GM19043 (cell line): Measurements from ENCODE around the gene FBXL17.

ENCODE experiments used
- ATAC-seq: cut with Tn5 transposase; IDR thresholded peaks from one replicate; pipeline ENCODE4 v1.9.1; 2021; ENCODE audit warnings: low read depth; ENCODE audit not compliant: unreplicated experiment

FBXL17 gene

DNA sequence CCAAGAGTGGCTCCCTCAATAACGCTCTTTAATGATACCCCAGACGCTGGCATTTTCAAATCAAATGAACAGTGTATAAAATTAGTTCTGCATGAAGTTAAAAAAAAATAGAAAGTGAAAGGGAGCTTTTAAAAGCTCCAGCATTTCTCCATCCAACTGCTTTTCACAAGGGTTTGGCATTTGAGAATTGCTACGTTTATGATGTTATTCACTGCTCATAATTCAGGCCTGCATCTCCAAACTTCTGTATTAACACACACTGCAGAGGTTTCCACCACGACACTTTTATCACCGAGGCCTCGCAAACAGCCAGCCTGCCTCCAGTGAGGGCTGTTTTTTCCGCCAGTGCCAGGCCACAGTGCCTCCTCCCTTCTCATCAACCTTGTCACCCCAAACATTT lies 505.6 kb downstream of the FBXL17 start:
- no peak for ATAC-seq

GRCh38 chr5:107875833-107876232 lies 506.1 kb downstream of the FBXL17 start:
- ATAC-seq = no peak

DNA sequence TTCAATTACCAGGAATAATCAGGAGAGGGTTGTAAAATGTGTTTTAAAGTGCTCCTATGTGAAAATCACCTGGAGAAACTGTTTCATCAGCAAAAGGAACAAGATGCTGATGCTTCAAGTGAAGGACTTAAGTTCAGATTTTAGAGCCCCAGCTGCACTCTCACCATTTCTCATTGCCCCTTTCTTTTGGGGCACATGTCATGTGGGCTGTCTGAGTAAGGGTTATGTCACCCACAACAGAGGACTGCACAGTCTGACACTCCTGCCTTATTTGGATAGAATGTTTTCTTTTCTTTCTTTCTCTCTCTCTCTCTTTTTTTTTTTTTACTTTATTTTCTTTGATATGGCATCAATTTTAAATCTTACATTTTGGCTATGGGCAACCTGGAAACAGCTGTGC lies 507.1 kb downstream of the FBXL17 start:
- no peak for ATAC-seq

GRCh38 chr5:107873877-107874276 lies 508.0 kb downstream of the FBXL17 start:
- ATAC-seq = no peak

- ATAC-seq = no peak
Observed at GRCh38 chr5:107871023-107871422, 510.9 kb downstream of the FBXL17 start.

DNA sequence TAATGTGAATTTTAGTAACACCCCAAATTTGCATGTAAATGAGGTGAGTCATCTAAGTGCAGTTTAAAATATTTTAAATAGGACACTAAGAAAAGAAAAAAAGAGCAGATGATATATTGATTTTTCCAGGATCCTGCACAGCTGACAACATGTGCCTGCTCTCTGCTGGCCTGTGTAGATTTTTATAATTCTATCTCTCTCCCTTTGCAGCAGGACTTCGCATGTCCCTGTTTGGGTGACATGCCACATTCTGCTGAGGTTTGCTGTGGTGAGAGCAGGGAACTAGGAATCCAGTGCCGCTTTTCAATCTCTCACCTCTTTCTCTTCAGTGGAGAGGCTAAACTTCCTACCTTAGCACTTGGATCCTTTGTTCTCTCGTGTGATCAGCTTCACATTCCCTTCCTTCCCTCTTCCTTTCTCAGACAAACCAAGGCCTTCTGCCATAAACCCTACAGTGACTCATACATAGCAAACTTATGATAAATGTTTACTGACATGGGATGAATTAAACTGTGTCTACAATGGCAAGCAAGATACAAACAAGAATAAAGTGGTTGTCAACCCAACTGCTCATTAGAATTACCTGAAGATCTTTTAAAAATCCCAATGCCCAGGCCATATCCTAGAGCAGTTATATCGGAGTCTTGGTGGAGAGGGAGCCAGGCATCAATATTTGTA lies 512.3 kb downstream of the FBXL17 start:
- no peak for ATAC-seq

DNA sequence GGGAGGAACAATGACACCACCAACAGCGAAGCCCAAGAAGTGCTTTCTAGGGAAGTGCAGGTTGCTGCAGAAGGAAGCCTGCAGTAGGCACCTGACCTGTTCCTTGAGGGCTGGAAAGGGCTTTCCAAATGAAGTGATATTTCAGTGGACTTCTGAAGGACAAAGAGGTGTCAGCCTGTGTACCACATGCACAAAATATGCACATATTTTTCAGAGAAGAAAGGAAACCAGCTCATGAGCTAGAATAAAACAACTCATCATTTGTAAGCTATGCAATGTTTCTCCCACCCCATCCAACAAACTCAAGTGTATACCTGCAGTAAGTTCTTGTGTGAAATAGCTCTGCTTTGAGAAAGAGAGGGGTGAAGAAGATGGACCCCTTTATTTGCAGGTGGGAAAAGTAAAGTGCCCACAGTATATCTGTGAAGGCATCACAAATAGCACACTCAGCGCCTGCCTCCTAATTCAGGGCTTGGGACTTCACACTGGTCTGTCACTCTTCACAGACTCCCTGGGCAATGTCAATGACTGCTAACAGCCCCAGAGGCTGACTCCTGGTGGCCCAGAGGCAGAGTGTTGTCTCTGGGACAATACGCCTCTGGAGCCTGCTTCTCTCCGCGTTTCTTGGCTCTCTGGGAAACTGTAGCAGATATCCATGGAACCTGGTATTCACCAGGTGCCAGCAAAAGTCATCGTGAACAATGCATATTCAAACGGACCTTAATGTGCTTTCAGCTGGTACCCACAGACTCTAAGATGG lies 513.1 kb downstream of the FBXL17 start:
- ATAC-seq = no peak

DNA sequence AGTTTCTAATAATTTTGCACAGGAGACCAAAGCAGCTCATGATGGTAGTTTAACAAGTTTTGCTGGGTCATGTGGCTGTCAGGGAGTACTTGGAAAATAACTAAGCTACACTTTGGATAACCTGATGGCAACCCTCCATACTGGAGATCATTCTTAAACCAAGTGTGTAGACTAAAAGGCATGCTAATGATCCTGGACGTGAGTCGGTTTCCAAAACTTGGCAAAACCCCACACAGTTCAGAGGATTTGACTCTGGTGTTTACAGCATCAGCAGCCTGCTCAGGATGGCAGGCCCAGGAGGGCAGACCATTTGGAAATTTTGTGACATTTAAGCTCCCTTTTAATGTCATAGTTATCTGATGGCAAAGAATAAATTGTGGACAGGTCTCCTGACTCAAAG lies 514.6 kb downstream of the FBXL17 start:
- no peak for ATAC-seq

GRCh38 chr5:107864793-107865192 lies 517.1 kb downstream of the FBXL17 start:
- ATAC-seq = no peak

DNA sequence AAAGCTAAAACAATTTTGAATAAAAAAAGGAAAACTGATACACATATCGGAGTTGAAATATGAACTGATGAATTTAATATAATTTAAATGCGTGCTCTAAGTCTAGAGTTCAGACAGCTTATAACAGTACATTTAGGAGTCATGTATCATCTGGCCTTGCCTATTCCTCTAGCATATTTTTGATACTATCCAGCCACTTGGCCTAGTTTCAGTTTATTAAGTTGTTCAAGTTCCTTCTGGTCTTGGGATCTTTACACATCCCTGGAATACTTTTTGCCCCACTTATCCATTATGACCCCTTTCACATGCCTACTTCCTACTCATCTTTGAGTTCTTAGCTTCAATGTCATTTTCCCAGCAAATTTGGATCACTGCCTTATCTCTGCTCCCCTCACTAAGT lies 518.8 kb downstream of the FBXL17 start:
- ATAC-seq = no peak

DNA sequence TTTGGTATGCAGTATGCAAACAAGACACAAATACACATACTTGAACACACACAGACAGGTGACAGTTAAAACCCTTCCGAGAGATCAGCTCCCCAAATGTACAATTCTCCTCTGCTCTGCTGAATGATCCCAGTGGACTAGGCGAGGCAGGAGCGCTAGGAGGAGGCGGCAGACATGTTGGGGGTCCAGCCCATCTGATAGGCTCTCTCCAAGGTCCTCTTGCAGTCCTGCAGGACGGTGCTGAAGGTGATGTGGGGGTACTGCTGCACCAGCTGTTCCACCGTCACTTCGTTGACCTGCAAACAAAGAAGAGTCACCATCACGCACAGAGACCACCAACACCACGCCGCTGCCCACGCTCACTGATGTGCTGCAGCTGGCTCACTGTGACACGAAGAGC lies 520.3 kb downstream of the FBXL17 start:
- no peak for ATAC-seq

- no peak for ATAC-seq
Observed at GRCh38 chr5:107860044-107860443, 521.9 kb downstream of the FBXL17 start.

DNA sequence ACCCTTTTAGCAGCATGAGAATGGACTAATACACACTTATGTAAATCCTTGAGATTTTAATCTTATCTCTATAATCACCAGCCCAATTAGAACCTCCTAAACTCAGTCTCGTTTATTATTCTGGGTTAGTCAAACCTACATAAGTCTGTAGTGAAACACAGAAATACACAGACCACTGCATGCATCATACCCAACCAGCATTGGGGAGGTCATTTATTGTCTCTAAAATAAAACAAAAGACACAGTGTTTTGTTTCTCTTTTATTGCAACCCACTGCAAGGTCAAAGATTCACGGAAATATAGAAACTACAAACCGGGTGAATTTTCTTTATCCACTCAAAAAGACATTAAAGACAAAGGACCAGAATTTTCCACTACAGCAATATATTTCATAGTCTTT lies 523.1 kb downstream of the FBXL17 start:
- no peak for ATAC-seq

DNA sequence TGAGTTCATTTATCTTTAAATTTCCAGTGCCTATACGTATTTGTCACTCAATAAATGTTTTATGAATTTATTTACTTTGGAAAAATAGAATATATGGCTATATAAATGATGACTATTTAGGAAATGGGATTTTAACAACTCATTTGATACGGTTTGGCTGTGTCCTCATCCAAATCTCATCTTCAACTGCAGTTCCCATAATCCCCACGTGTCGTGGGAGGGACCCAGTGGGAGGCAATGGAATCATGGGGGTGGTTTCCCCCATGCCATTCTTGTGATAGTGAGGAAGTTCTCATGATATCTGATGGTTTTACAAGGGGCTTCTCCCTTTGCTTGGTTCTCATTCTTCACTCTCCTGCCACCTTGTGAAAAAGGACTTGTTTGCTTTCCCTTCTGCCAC lies 523.6 kb downstream of the FBXL17 start:
- ATAC-seq = no peak

DNA sequence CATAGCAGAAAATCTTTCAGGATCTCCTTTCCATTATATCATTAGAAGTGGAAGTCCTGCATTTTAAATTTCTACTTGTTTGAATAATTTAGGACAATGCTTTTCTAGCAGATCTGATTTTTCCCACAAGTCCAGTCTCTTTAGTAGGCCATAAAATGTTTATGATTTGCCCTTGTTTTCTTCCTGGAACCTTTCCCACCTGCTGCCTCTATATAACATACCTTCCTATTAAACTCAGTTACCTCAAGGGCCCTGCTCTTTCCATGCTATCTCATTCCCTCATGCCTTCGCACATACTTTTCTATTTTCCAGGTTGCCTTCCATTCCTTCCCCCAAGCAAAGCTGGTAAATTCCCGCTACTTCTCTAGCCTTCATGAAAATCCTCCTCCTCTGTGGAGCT lies 524.1 kb downstream of the FBXL17 start:
- no peak for ATAC-seq

GRCh38 chr5:107855171-107855570 lies 526.7 kb downstream of the FBXL17 start:
- no peak for ATAC-seq

GRCh38 chr5:107853696-107854095 lies 528.2 kb downstream of the FBXL17 start:
- no peak for ATAC-seq

DNA sequence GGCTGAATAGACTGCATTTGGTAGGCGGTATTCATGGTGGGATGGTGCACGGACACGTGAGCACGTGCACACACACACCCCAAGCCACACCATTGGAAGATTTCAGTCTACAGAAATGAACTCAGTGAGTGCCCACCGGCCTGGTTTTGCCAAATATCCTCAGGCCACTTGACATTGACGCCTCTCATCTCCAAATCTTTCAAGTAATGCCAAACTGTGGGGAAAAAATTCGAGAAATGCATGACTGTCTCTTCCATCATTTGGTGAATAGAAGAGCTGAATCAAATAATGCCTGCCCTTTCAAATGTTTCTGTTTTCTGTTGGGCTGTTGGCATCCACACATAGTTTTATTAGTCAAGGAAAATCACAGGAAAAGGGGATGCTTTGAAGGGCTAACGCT lies 528.9 kb downstream of the FBXL17 start:
- no peak for ATAC-seq

DNA sequence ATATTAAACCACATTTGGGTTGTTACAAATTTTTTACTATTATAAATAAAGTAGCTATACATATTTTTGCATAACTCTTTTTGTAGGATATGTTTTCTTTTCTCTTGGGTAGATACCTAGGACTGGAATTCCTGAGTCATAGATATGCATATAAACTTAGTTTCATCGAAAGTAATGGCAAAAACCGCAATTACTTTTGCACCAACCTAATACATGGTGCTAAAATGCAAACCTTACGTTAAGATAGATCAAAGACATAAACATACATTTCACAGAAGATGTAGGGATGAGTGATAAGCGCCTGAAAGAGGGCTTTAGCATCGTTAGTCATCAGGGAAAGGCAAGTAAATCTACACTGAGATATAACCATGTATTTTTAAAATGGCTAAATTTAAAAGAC lies 532.8 kb downstream of the FBXL17 start:
- no peak for ATAC-seq

DNA sequence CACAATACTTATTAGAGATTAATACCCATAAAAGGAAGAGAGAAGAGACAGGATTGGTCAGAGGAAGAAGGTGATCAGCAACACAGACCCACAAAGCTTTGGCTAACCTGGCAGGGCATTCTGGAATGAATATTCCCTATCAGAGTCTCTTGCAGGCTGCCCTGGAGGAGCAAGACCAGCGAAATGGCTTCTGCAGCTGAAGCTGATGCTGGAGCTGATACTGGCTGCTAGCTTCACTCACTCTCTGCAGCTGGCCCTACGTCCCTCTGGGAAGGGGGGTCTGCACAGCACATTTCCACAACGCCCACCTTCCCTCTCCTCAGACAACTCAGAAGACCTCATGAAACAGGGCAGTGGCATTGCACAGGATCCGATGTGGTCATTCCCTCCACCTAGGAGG lies 541.3 kb downstream of the FBXL17 start:
- no peak for ATAC-seq

GRCh38 chr5:107840161-107840560 lies 541.7 kb downstream of the FBXL17 start:
- ATAC-seq = no peak

DNA sequence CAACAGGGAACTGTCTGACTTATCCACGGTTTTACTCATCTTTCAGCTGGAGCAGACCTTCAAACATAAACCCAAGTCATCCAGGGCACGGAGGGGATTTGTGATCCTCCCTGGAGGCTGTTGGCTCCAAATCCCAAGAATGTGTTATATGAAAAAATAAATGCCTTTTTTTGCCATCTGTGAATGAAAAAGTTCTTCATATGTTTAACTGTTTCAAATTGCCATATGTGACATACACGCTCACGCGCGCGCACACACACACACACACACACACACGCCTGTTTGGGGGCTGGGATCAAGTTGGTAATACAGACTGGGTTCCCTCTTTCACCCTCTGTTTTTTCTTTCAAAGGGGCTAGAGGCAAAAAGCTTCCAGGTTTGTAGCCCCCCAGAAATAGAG lies 546.8 kb downstream of the FBXL17 start:
- ATAC-seq = no peak
